Mesodermal cell (in vitro differentiated cells): ENCODE results near the gene CEP89.
"Not testable (repeated sequence)": the region's sequence is repeated elsewhere in the genome, so short reads cannot be mapped to it uniquely, and the experiment has no call there.

Experiments
- H3K27ac ChIP-seq: 2 replicates; pipeline ENCODE4 v1.7.0; 2013; ENCODE audit warnings: mild to moderate bottlenecking, low read depth, low read length, moderate library complexity; ENCODE audit not compliant: severe bottlenecking
- H3K36me3 ChIP-seq: 2 replicates; pipeline ENCODE4 v1.7.1; 2013; ENCODE audit warnings: mild to moderate bottlenecking, low read length, moderate library complexity; ENCODE audit not compliant: control insufficient read depth, insufficient read depth
- H3K4me1 ChIP-seq: one replicate; pipeline ENCODE4 v1.7.1; 2013; ENCODE audit warnings: mild to moderate bottlenecking, low read length; ENCODE audit not compliant: insufficient read depth, control insufficient read depth, poor library complexity, severe bottlenecking
- H3K4me3 ChIP-seq: 2 replicates; pipeline ENCODE4 v1.7.0; 2013; ENCODE audit warnings: low read length, control low read depth, mild to moderate bottlenecking; ENCODE audit not compliant: insufficient read depth, poor library complexity, severe bottlenecking; ENCODE audit errors: extremely low read depth
- H3K9me3 ChIP-seq: 2 replicates; pipeline ENCODE4 v1.7.1; 2013; ENCODE audit warnings: mild to moderate bottlenecking, low read length, moderate library complexity; ENCODE audit not compliant: control insufficient read depth
- WGBS, 2 experiments: methylation state at CpG; one replicate each; pipeline ENCODE4 v1.1.5; 2013; ENCODE audit warnings: missing lambda C conversion rate in 2 of 2; ENCODE audit not compliant: insufficient coverage in 2 of 2; 5-methylcytosine and 5-hydroxymethylcytosine counted together

The CEP89 gene

DNA sequence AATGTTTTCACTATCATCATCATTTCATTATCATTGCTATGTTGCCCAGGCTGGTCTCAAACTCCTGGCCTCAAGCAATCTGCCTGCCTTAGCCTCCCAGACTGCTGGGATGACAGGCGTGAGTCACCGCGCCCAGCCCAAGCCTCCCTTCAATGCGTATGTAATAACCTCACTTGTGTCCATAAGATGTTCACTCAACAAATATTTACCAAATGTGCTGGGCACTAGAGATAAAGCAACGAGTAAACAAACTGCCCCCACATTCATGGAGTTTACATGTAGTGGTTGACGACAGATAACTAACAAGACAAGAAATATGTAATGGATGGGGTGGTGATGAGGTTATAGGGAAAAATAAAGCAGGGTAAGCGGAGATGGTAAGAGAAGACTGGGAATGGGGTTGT, 25.3 kb upstream of the CEP89 start:
- WGBS, 2 experiments = 70 to 75% methylated on average over 4 to 5 of the region's 7 CpGs
- not testable (repeated sequence) for H3K4me1 ChIP-seq, H3K27ac ChIP-seq, H3K9me3 ChIP-seq, H3K4me3 ChIP-seq
- H3K36me3 ChIP-seq = peaks cover 15% of the 10 kb centered on the region

DNA sequence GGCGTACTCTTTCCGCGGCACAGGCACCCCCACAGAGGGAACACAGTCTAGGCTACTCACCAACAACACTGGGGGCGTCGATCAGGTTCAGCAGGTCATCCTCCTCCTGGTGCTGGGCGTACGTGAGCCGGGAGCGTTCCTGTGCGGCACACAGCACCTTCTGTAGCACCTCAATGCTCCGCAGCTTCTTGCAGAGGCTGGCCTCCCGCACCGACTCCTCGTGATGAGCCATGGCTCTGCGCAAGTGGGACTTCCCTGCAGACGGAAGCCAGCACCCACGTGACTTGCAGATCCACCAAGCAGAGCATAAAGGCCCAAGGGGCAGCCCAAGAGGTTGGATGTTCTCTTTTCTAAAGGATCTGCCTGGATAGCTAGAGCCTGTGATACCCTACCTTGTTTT, 24.2 kb upstream of the CEP89 start:
- H3K27ac ChIP-seq, H3K9me3 ChIP-seq, H3K4me1 ChIP-seq, H3K4me3 ChIP-seq: not testable (repeated sequence)
- peaks cover 12% of the 10 kb centered on the region for H3K36me3 ChIP-seq
- 90 to 98% methylated on average over 10 to 11 of the region's 17 CpGs for WGBS, 2 experiments

DNA sequence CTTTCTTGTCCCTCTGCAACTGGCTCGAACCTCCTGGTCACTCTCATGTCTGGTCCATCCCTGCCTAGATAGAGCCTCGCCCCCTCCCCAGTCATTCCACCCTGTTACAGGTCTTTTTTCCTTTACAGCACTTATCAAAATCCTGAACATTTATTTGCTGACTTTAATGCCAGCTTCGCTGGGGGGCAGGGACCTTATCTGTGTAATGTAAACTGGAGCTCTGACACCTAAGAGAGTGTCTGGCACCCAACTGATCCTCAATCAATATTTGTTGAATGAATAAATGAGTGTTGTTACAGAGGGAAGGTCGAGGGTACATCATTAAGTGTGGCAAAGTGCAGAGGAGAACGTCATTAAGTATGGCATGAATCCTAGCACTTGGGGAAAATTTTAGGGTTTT, 17.0 kb upstream of the CEP89 start:
- 79 to 91% methylated on average over 3 to 5 of the region's 5 CpGs for WGBS, 2 experiments
- no peaks in the 10 kb centered on the region for H3K4me1 ChIP-seq
- H3K4me3 ChIP-seq = no peak overlapping the region
- H3K9me3 ChIP-seq = no peaks in the 10 kb centered on the region
- H3K36me3 ChIP-seq = peaks cover 24% of the 10 kb centered on the region
- H3K27ac ChIP-seq = no peak overlapping the region

DNA sequence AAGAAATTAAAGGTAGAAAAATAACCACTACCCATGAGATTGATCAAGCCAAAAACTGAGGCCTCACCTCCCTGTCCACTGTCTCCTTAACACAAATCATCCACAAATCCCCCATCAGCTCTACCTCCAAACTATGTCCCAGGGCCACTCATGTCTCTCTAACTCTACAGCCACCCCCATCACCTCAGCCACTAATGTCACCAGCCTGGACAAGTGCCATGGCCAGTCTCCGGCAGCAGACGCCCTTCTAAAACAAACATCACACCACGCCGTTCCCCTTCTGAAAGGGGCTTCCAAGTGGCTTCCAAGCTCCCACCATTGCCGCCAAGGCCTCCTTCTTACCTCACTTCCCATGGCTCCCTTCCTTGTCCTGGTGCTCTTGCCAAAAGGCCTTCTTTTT, 16.5 kb upstream of the CEP89 start:
- H3K27ac ChIP-seq, H3K9me3 ChIP-seq, H3K4me1 ChIP-seq, H3K4me3 ChIP-seq: not testable (repeated sequence)
- peaks cover 22% of the 10 kb centered on the region for H3K36me3 ChIP-seq
- WGBS, 2 experiments = 93 to 100% methylated on average over 3 to 5 of the region's 5 CpGs

DNA sequence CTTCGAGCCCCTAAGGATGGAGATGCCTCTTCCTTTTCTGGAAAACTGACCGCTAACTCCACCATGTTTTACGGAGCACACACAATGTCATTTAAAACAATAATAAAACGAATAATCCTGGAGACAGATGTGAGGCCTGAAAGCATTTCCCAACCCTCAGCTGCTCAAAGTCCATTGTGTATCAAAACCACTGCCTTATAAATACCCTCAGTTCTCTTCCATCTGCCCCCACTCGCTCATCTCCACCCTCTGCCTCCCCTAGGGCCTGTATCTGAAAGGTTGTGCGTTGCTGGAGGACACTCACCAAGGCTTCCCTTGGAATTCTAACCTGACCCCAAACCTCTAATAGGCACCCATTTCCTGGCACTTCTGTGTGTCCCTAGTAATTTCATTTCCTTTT, 10.7 kb upstream of the CEP89 start:
- peaks cover 21% of the 10 kb centered on the region for H3K36me3 ChIP-seq
- H3K4me1 ChIP-seq, H3K9me3 ChIP-seq, H3K4me3 ChIP-seq, H3K27ac ChIP-seq: not testable (repeated sequence)
- WGBS, 2 experiments = 100% methylated on average over 2 to 3 of the region's 6 CpGs

DNA sequence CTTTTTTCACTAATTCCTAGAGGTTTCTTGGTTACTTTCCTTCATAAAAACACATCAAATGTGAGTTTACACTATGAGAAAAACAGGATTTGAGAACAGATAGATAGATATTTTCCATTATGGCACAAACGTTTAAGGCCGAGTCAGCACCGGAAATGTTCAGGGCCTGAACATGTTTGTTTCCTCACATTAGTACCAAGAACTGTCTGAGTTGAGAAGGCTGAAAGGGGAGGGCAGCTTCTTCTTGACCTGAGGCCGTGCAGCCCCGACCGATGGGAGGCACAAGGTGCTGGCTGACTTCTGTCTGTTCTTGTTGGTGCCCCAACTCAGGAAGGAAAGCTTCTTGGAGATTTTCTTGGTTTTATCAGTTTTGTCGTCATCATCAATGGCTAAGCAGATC, 8.0 kb upstream of the CEP89 start:
- H3K4me1 ChIP-seq, H3K27ac ChIP-seq, H3K4me3 ChIP-seq, H3K9me3 ChIP-seq: not testable (repeated sequence)
- 83 to 100% methylated on average over 1 of the region's 7 CpGs for WGBS, 2 experiments
- H3K36me3 ChIP-seq = peaks cover 23% of the 10 kb centered on the region

DNA sequence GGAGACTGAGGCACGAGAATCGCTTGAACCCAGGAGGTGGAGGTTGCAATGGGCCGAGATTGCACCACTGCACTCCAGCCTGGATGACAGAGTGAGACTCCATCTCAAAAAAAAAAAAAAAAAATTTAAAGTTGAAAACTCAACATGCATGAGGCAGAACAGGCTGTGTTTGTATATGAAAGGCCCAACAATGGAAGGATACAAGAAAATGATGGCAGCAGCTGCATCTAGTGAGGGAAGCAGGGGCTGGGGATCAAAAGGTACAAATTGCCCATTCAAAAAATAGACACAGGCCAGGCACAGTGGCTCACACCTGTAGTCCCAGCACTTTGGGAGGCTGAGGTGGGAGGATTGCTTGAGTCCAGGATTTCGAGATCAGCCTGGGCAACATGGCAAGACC, 6.1 kb upstream of the CEP89 start:
- no CpG with 5 or more reads among the region's 4 CpGs for WGBS, 2 experiments
- H3K4me1 ChIP-seq, H3K9me3 ChIP-seq, H3K27ac ChIP-seq, H3K4me3 ChIP-seq: not testable (repeated sequence)
- peaks cover 23% of the 10 kb centered on the region for H3K36me3 ChIP-seq

DNA sequence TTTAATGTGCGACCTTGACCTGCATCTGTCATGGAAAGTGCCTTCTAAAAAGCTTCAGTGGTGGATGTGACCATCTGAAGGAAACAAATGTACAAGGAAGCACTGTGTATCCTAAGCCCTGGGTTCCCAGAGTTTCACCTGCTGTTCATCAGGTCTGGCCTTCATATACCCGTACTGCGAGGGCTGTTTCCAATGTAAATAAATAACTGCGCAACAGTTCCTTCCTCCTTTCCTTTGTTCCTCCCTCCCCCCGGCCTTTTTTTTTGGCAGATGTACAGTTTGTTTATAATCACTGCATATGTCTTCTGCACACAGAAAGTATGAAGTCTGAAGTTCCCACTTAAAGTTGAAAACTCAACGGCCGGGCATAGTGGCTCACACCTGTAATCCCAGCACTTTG, 5.5 kb upstream of the CEP89 start:
- Histone ChIP-seq H3K4me1 (no peaks in the 10 kb centered on the region), H3K36me3 (peaks cover 23% of the 10 kb centered on the region), H3K4me3 (no peak overlapping the region), H3K27ac (no peak overlapping the region), H3K9me3 (no peaks in the 10 kb centered on the region)
- 89 to 96% methylated on average over 5 to 7 of the region's 7 CpGs for WGBS, 2 experiments

DNA sequence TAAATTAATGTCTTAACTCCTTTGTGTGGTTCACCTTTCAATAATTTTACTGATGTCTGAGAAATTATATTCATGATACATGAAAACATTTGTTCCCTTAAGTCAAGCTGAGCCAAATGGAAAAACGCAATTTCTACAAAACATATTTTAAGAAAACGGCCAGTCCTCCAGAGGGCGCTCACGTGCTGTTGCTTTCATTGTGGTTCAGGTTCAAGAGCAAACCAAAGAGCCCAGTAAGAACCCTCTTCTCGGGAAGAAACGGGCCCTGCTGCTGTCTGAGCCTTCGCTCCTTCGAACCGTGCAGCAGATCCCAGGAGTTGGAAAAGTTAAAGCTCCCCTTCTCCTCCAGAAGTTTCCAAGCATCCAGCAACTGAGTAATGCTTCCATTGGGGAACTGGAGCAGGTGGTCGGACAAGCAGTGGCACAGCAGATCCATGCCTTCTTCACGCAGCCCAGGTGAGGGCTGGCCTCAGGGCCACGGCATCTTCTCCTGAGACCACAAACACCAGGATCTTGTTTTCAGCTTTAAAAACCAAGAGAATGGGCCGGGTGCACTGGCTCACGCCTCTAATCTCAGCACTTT, 4.6 kb upstream of the CEP89 start:
- no peaks in the 10 kb centered on the region for H3K9me3 ChIP-seq
- H3K4me3 ChIP-seq = no peak overlapping the region
- peaks cover 23% of the 10 kb centered on the region for H3K36me3 ChIP-seq
- no peaks in the 10 kb centered on the region for H3K4me1 ChIP-seq
- WGBS, 2 experiments = 56 to 59% methylated on average over 13 to 14 of the region's 14 CpGs
- no peak overlapping the region for H3K27ac ChIP-seq

DNA sequence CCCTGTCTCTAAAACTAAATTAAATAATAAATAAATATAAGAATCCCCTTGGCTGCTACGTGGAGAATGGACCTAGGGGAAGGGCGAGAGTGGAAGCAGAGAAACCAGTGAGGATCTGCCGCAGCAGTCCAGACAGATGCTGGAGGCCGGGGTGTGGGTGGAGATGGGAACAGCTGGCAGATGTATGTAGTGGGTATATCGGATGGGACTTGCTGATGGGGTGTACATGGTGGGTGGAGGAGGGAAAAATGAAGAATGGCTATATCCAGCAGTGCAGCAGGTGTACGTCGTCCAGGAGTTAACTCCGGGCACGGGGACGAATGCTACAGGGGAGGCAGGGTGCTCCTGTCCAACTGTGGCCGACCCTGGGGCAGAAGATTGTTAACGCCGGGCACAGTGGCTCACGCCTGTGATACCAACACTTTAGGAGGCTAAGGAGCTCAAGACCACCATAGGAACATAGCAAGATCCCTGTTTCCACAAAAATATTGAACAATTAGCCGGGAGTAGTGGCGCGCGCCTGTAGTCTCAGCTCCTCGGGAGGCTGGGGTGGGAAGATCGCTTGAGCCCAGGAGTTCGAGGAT, 654 bp downstream of the CEP89 start:
- no peaks in the 10 kb centered on the region for H3K9me3 ChIP-seq
- peak overlapping the region; percentile 82 for H3K4me3 ChIP-seq
- no peaks in the 10 kb centered on the region for H3K4me1 ChIP-seq
- H3K27ac ChIP-seq = no peak overlapping the region
- peaks cover 29% of the 10 kb centered on the region for H3K36me3 ChIP-seq
- WGBS, 2 experiments = 35 to 40% methylated on average over 13 to 17 of the region's 21 CpGs

DNA sequence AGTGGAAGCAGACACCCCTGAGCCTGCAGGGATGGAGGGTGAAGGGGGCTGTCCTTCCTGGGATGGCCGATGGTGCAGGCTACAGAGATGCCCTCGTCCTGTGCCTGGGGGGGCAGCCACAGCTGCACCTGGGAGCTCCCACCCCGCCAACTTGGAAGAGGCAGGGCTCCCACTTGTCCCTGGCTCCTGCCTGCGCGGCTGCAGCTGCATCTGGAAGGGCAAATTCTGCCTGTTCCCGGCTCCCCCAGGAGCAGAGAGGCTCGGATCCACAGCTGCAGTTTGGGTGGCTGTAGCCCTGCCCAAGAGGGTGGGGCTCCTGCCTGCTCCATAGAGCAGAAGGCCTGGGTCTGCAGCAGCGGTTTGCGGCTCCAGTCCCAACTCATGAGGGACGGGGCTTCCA, 2.2 kb downstream of the CEP89 start:
- WGBS, 2 experiments = 94 to 97% methylated on average over 10 of the region's 10 CpGs
- Histone ChIP-seq H3K36me3 (peaks cover 34% of the 10 kb centered on the region), H3K4me1 (no peaks in the 10 kb centered on the region), H3K9me3 (no peaks in the 10 kb centered on the region), H3K27ac (no peak overlapping the region), H3K4me3 (no peak overlapping the region)
